ENCODE results near the gene RTP3.
"Not testable (repeated sequence)": the region's sequence is repeated elsewhere in the genome, so short reads cannot be mapped to it uniquely, and the experiment has no call there.

RTP3 gene

GRCh38 chr3:46533091-46533490 is 35.3 kb downstream of the RTP3 start:
- Mint-ChIP-seq H3K4me1 (ENCODE audit: low read depth) (peaks cover 5% of the 10 kb centered on the region), H3K36me3 (ENCODE audit: low read depth) (no peaks in the 10 kb centered on the region), H3K9me3 (no peaks in the 10 kb centered on the region), H3K27ac (no peak overlapping the region), H3K4me3 (no peak overlapping the region), H3K27me3 (peaks cover 13% of the 10 kb centered on the region)
- intact Hi-C loops (cut with micrococcal nuclease), result no loop called here

DNA sequence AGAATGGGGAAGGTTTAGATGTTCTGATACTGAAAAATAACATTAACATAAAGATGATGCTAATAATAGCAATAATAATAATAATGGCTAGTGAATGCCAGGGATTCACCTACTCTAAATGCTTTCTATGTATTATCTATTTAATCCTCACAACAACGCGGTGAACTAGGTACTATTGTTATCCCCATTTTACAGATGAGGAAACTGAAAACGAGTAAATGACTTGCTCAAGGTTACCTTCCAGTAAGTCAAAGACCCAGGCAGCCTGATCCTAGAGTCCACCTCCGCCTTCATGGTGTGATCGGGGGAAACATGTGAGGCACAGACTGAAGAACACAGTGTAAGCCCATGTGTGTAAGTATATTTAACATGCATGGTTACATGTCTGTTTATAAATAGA is 38.0 kb downstream of the RTP3 start:
- Mint-ChIP-seq H3K4me1 (ENCODE audit: low read depth) (peaks cover 23% of the 10 kb centered on the region), H3K27me3 (peaks cover 12% of the 10 kb centered on the region), H3K27ac (no peak overlapping the region), H3K9me3 (no peaks in the 10 kb centered on the region), H3K36me3 (ENCODE audit: low read depth) (no peaks in the 10 kb centered on the region), H3K4me3 (no peak overlapping the region)
- intact Hi-C loops (cut with micrococcal nuclease), result no loop called here

DNA sequence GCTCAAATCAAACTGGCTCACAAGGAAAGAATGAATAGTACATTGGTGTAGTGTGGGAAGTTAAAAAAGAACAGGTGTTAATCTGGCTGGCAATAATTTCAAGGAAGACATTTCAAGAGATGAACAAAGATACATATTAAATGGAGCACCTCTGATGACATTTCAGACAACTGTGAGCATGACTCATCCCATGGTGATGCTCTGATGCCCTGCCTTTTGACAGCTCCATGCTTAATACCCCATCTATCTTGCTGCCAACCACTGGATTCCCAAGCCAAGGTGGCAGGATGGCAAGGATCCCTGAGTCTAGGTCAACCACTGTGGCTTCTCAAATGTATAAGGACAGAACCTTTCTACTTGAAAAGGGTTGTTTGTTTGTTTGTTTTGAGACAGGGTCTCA is 39.0 kb downstream of the RTP3 start:
- no peak overlapping the region for H3K4me3 Mint-ChIP-seq
- no peaks in the 10 kb centered on the region for H3K9me3 Mint-ChIP-seq
- intact Hi-C loops (cut with micrococcal nuclease), result no loop called here
- peaks cover 26% of the 10 kb centered on the region for H3K4me1 Mint-ChIP-seq (ENCODE audit: low read depth)
- peaks cover 7% of the 10 kb centered on the region for H3K27me3 Mint-ChIP-seq
- no peak overlapping the region for H3K27ac Mint-ChIP-seq
- H3K36me3 Mint-ChIP-seq (ENCODE audit: low read depth), result no peaks in the 10 kb centered on the region

DNA sequence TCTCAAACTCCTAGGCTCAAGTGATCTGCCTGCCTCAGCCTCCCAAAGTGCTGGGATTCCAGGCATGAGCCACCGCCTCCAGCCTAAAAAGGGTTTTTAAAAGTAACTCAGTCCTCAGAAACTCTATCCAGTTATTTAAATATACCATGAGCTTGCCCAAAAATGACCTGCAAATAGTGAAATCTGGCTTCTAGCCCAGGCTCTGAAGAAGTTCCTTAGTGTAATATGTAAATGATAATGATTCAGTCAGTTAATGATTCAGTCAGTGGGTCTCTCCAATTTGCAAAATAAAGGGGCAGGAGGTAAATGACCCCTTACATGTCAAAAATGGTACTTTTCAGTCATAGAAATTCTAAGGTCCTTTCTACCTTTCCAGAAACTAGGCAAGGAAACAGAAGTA is 39.5 kb downstream of the RTP3 start:
- Mint-ChIP-seq H3K27me3 (peaks cover 9% of the 10 kb centered on the region), H3K27ac (no peak overlapping the region), H3K4me1 (ENCODE audit: low read depth) (peaks cover 32% of the 10 kb centered on the region), H3K4me3 (no peak overlapping the region), H3K36me3 (ENCODE audit: low read depth) (no peaks in the 10 kb centered on the region), H3K9me3 (no peaks in the 10 kb centered on the region)
- intact Hi-C loops (cut with micrococcal nuclease), result no loop called here

DNA sequence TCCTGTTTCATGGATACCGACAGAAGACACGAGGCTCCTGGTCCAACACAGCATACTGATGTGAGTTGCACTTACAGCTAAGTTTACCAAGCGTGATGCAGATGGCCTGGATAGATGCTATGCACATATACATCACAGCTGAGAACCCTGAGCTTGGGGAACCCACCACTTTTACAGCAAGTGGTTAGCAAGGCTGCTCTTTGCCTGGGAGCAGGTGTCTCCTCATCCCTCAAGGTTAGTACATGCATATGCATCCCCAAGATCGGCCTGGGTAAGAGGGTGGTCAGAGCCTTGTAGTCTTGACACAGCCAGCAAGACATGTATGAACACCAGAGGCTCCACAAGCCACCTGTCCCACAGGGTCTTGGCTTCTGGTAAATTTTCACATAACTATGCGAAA is 40.0 kb downstream of the RTP3 start:
- Mint-ChIP-seq H3K9me3 (no peaks in the 10 kb centered on the region), H3K4me1 (ENCODE audit: low read depth) (peaks cover 32% of the 10 kb centered on the region), H3K36me3 (ENCODE audit: low read depth) (no peaks in the 10 kb centered on the region), H3K27me3 (peaks cover 9% of the 10 kb centered on the region), H3K4me3 (no peak overlapping the region), H3K27ac (peak overlapping the region; percentile 74)
- intact Hi-C loops (cut with micrococcal nuclease), result no loop called here

DNA sequence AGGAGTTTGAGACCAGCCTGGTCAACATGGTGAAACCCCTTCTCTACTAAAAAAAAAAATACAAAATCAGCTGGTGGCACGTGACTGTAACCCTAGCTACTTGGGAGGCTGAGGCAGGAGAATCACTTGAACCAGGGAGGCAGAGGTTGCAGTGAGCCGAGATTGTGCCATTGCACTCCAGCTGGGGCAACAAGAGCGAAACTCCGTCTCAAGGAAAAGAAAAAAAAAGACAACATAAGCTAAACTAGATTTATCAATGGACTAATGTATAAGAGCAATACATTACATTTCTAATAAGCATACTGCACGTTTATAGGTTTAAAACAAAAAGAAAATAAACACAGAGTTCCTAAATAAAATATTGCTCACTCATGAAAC is 40.6 kb downstream of the RTP3 start:
- intact Hi-C loops (cut with micrococcal nuclease); H3K9me3 Mint-ChIP-seq; H3K27me3 Mint-ChIP-seq; H3K36me3 Mint-ChIP-seq (ENCODE audit: low read depth): not testable (repeated sequence)
- Mint-ChIP-seq H3K4me3 (peak overlapping the region; percentile 60), H3K27ac (peak overlapping the region; percentile 74), H3K4me1 (ENCODE audit: low read depth) (peaks cover 32% of the 10 kb centered on the region)

DNA sequence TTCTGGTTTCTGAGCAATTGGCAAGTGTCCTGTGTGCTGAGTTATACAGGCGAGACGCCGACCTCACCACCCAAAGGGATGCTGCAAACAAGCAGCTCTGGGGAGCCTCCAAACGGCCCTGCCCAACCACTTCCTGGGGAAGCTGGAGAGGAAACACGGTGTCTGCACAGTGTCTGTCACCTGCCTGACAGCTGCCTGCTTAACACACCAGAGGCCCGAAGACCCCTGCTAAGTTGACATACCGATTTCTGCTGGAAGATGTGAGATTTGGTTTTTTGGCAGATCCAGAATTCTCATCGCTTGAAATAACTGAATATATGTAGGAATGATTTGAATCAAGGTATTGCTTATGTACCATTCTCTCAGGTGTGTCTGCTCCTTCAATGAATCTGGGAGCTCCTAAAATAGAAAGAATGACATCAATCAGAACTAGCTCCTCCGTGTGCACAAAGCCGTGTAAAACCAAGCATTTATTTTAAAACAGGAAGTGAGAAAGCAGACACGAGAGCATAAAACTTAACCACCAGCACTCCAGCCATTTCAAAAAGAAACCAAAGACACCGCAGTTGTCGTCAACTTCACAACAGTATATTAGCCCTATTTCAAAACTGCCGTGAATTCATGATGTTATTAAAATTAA is 41.1 kb downstream of the RTP3 start:
- peak overlapping the region; percentile 74 for H3K27ac Mint-ChIP-seq
- H3K27me3 Mint-ChIP-seq, result peaks cover 7% of the 10 kb centered on the region
- H3K9me3 Mint-ChIP-seq, result no peaks in the 10 kb centered on the region
- intact Hi-C loops (cut with micrococcal nuclease), result no loop called here
- peak overlapping the region; percentile 60 for H3K4me3 Mint-ChIP-seq
- no peaks in the 10 kb centered on the region for H3K36me3 Mint-ChIP-seq (ENCODE audit: low read depth)
- H3K4me1 Mint-ChIP-seq (ENCODE audit: low read depth), result peaks cover 32% of the 10 kb centered on the region

DNA sequence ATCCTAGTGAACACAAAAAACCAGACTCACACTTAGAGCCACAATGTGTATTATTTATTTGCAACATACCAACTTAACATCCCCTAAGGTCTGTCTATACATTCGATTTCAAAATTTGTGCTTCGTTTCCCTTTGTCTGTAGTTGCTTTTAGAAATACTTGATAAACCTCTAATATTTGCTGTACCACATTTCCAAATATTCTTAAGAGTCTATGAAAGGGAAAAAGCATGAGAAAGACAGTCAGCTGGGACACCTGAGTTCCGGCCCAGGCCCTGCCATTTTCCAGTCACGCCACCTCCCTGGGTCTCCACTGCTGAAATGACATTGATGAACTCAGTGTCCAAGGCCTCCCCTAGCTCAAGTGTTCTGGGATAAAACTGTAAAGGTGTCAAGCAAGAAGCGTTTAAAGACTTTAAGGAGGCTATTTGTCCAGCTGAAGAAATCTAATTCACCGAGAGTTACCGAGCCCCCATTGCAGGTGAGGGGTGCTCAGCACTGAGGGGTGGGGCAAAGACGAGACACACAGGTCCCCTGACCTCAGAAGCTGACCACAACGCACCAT is 41.7 kb downstream of the RTP3 start:
- H3K36me3 Mint-ChIP-seq (ENCODE audit: low read depth), result no peaks in the 10 kb centered on the region
- no peaks in the 10 kb centered on the region for H3K9me3 Mint-ChIP-seq
- H3K4me3 Mint-ChIP-seq, result peak overlapping the region; percentile 60
- peaks cover 32% of the 10 kb centered on the region for H3K4me1 Mint-ChIP-seq (ENCODE audit: low read depth)
- intact Hi-C loops (cut with micrococcal nuclease), result no loop called here
- peaks cover 5% of the 10 kb centered on the region for H3K27me3 Mint-ChIP-seq
- H3K27ac Mint-ChIP-seq, result peak overlapping the region; percentile 74

DNA sequence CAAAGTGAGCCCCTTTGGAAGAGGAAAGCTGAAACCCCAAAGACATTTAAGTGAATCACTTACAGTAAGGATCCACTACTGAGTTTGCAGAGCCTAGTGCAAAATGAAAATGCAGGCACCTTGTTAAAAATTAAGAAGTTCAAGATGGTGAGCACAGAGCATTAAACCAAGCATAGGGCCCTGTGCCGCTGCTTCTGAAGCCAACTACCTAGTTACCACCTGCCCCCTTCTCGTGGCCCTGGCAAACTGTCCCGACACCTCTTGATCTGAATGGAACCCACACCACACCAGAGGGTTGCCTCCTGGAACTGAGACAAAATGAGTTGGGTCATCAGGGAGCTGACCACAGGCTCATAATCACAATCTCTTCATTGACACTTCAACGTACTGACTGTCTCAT is 42.8 kb downstream of the RTP3 start:
- Mint-ChIP-seq H3K4me1 (ENCODE audit: low read depth) (peaks cover 32% of the 10 kb centered on the region), H3K27ac (no peak overlapping the region)
- intact Hi-C loops (cut with micrococcal nuclease), result no loop called here

DNA sequence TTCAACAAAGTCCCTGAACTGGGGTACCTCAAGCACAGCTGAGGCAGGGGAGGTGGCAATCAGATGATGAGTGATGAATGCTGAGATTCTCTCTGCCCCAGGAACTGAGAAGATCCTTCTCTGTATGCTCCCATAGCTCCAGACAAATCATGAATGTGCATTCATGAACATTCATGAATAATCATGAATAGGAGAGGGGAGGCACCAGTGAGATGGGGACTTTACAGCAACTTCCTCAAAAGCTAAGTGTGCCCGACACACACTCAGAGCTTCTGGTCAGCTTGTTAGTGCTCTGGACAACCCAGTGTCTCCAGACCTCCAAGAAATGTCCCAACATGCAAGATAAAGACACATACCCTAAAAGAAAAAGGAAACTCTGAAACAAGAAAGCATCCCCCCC is 44.1 kb downstream of the RTP3 start:
- intact Hi-C loops (cut with micrococcal nuclease), result no loop called here
- Mint-ChIP-seq H3K4me3 (no peak overlapping the region), H3K27ac (peak overlapping the region; percentile 18), H3K9me3 (no peaks in the 10 kb centered on the region), H3K36me3 (ENCODE audit: low read depth) (no peaks in the 10 kb centered on the region), H3K27me3 (peaks cover 2% of the 10 kb centered on the region), H3K4me1 (ENCODE audit: low read depth) (peaks cover 32% of the 10 kb centered on the region)

More for the DNA sequence above, 42.8 kb downstream of the RTP3 start:
- H3K4me3 Mint-ChIP-seq, result no peak overlapping the region
- H3K36me3 Mint-ChIP-seq (ENCODE audit: low read depth), result no peaks in the 10 kb centered on the region
- peaks cover 2% of the 10 kb centered on the region for H3K27me3 Mint-ChIP-seq
- H3K9me3 Mint-ChIP-seq, result no peaks in the 10 kb centered on the region

DNA sequence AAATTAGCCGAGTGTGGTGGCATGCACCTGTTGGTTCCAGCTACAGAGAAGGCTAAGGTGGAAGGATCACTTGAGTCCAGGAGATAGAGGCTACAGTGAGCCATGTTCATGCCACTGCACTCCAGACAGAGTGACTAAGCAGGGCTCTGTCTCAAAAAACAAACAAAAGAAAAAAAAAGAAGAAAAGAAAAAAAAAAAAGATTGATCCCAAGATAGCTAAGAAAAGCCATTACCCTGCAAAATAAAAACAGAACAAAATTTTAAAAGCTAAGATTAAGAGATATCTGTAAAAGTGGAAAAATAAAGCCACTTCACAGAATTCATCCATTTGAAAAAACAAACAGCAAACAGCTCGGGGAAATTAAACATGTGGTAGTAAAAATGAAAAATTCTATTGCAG is 44.6 kb downstream of the RTP3 start:
- peaks cover 2% of the 10 kb centered on the region for H3K27me3 Mint-ChIP-seq
- H3K4me1 Mint-ChIP-seq (ENCODE audit: low read depth), result peaks cover 32% of the 10 kb centered on the region
- H3K4me3 Mint-ChIP-seq, result no peak overlapping the region
- no peaks in the 10 kb centered on the region for H3K9me3 Mint-ChIP-seq
- no peaks in the 10 kb centered on the region for H3K36me3 Mint-ChIP-seq (ENCODE audit: low read depth)
- intact Hi-C loops (cut with micrococcal nuclease), result no loop called here
- no peak overlapping the region for H3K27ac Mint-ChIP-seq

DNA sequence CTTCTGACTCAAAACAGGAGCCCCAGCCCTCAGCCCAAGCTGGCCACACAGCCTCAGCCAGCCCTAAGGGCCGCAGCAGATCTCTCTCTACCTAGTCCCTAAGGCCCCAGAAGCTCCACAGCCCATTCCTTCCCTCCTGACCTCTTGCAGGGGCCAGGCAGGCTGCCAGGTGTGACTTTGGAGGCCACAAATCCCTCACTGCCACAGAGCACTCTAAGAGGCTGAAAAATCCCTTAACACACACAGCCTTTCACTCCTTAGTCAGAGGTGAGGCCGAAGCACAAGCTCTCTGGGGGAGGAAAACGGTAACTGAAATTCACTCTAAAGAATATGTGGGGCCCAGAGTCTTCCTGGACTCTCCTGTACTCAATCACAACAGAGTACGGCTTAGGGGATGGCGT is 45.0 kb downstream of the RTP3 start:
- Mint-ChIP-seq H3K27ac (no peak overlapping the region), H3K9me3 (no peaks in the 10 kb centered on the region), H3K4me3 (no peak overlapping the region), H3K36me3 (ENCODE audit: low read depth) (no peaks in the 10 kb centered on the region), H3K4me1 (ENCODE audit: low read depth) (peaks cover 30% of the 10 kb centered on the region), H3K27me3 (peaks cover 2% of the 10 kb centered on the region)
- intact Hi-C loops (cut with micrococcal nuclease), result no loop called here

- intact Hi-C loops (cut with micrococcal nuclease), result no loop called here
- Mint-ChIP-seq H3K4me1 (ENCODE audit: low read depth) (peaks cover 9% of the 10 kb centered on the region), H3K4me3 (no peak overlapping the region), H3K27ac (no peak overlapping the region), H3K36me3 (ENCODE audit: low read depth) (no peaks in the 10 kb centered on the region), H3K9me3 (no peaks in the 10 kb centered on the region), H3K27me3 (peaks cover 2% of the 10 kb centered on the region)
Measured at GRCh38 chr3:46544771-46545503, 47.2 kb downstream of the RTP3 start.

DNA sequence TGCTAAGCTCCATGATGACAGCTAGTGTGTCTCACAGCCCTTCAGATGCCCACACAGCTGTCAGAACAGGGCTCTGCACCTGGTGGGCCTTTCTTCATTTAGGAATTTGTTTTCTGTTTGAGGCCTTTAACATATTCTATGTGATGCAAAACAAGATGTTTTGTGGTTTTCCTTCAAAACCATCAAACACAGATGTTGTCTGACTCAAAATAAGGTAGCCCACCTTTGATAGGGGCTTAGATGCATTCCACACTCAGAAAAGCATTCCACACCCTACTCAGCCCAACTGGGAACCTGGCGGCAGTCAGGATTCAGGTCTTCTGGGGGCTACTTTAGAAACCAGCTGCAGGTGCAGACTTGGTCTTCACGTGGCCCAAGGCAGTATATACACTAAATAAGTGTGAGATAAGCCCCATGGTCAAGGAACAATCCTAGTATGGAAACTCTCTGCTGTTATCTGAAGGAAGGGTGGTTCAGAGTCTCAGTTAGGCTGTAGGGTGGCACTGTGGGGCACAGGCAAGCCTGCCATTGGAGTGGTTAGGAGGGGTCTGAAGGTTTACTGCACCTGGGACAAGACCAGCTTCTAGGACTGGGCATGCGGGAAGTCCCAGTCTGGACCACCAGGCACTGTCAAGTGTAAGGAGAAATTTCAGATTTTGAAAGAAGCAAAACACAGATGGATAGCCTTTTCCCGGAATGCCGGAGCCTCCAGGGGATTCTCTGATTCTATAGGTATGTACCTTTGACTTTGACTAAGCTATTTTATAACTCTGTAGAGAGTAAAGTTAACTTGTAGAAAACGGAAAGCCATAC is 48.2 kb downstream of the RTP3 start:
- H3K36me3 Mint-ChIP-seq (ENCODE audit: low read depth), result no peaks in the 10 kb centered on the region
- peaks cover 2% of the 10 kb centered on the region for H3K27me3 Mint-ChIP-seq
- no peak overlapping the region for H3K27ac Mint-ChIP-seq
- intact Hi-C loops (cut with micrococcal nuclease), result no loop called here
- H3K4me1 Mint-ChIP-seq (ENCODE audit: low read depth), result peaks cover 8% of the 10 kb centered on the region
- H3K4me3 Mint-ChIP-seq, result no peak overlapping the region
- H3K9me3 Mint-ChIP-seq, result no peaks in the 10 kb centered on the region
